Progenitor cell of endocrine pancreas (in vitro differentiated cells): ENCODE results near the gene TAF11L14. TPM values are rescaled to one million over a fixed set of nuclear protein-coding genes. Genes with fewer than 3 reads are reported as not detected.
"Not testable (repeated sequence)": the region's sequence is repeated elsewhere in the genome, so short reads cannot be mapped to it uniquely, and the experiment has no call there.

Experiments
- DNase-seq: peaks from one replicate; pipeline ENCODE4 v3.0.0; 2021; ENCODE audit warnings: low spot score; ENCODE audit not compliant: unreplicated experiment
- H3K27ac Mint-ChIP-seq: 2 replicates; pipeline ENCODE4 v1.8.0; 2021; ENCODE audit warnings: mild to moderate bottlenecking, moderate library complexity, mixed read lengths
- H3K27me3 Mint-ChIP-seq: 2 replicates; pipeline ENCODE4 v1.8.0; 2021; ENCODE audit warnings: mixed read lengths
- H3K36me3 Mint-ChIP-seq: 2 replicates; pipeline ENCODE4 v1.8.0; 2022; ENCODE audit warnings: mixed read lengths; ENCODE audit not compliant: insufficient read depth
- H3K4me1 Mint-ChIP-seq: 2 replicates; pipeline ENCODE4 v1.8.0; 2021; ENCODE audit warnings: low read depth, mixed read lengths
- H3K4me3 Mint-ChIP-seq: 2 replicates; pipeline ENCODE4 v1.8.0; 2021; ENCODE audit warnings: low read depth, mild to moderate bottlenecking, moderate library complexity, mixed read lengths
- H3K9me3 Mint-ChIP-seq: 2 replicates; pipeline ENCODE4 v1.8.0; 2021; ENCODE audit warnings: low read depth, mixed read lengths
- CTCF ChIP-seq: fragments of 200-600 bp; sonication (generic); IDR thresholded peaks from one replicate; pipeline ENCODE4 v1.5.0; 2021; ENCODE audit warnings: antibody characterized with exemption, mild to moderate bottlenecking; ENCODE audit not compliant: unreplicated experiment
- long read RNA-seq: library from polyadenylated mRNA; unstranded; transcript quantifications from one replicate; pipeline ENCODE4 v2.0.0, GENCODE V29; 2020
- total RNA-seq: library from RNA; stranded (reverse); gene quantifications from 2 replicates; pipeline ENCODE4 v1.2.1, GENCODE V29; 2021

TAF11L14 gene
- total RNA-seq, result not detected in 2 replicates
- long read RNA-seq, result 0 reads

DNA sequence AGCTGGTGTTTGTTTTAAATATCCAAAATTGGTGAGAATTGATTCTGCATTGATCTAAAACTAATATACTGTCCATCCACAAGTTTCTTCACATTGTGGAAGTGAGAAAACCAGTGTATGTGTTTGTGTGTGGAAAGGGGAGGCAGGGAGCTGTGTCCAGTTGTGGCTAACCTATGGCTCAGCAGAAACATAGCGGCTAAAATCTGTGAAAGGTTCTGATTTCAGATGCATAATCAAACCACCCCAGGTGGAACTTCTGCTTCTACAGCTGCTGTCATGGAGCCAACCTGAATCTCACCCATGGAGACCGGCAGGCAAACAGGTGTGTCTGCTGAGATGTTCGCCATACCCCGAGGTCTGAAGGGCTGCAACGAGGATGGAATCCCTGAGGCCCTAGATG, at the start of gene TAF11L14:
Gene TAF11L14, plus strand, starts transcription at position 301 of the 400 bp plus-strand sequence.
- H3K4me1 Mint-ChIP-seq, result no peaks in the 10 kb centered on the region

DNA sequence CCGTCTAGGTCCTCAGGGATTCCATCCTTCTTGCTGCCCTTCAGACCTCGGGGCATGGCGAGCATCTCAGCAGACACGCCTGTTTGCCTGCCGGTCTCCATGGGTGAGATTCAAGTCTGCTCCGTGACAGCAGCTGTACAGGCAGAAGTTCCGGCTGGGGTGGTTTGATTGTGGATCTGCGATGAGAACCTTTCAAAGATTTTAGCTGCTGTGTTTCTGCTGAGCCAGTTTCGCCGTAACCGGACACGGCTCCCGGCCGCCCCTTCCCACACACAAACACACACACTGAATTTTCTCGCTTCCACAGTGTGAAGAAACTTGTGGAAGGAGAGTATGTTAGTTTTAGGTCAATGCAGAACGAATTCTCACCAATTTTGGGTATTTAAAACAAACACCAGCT, 48.6 kb upstream of the TAF11L14 start, which contains the start of gene TAF11L7:
Gene TAF11L7, minus strand, starts transcription at position 101 of the 400 bp plus-strand sequence.
- not testable (repeated sequence) for H3K36me3 Mint-ChIP-seq, DNase-seq, H3K9me3 Mint-ChIP-seq, H3K27me3 Mint-ChIP-seq, H3K4me3 Mint-ChIP-seq, H3K4me1 Mint-ChIP-seq, H3K27ac Mint-ChIP-seq

More for the DNA sequence above, at the start of gene TAF11L14:
- H3K36me3 Mint-ChIP-seq, result no peaks in the 10 kb centered on the region
- no peak within 1 kb of the TSS for H3K4me3 Mint-ChIP-seq
- no peak for DNase-seq
- H3K27me3 Mint-ChIP-seq, result no peaks in the 10 kb centered on the region
- no peak within 1 kb of the TSS for H3K27ac Mint-ChIP-seq
- no peak for TF ChIP-seq CTCF
- no peaks in the 10 kb centered on the region for H3K9me3 Mint-ChIP-seq

DNA sequence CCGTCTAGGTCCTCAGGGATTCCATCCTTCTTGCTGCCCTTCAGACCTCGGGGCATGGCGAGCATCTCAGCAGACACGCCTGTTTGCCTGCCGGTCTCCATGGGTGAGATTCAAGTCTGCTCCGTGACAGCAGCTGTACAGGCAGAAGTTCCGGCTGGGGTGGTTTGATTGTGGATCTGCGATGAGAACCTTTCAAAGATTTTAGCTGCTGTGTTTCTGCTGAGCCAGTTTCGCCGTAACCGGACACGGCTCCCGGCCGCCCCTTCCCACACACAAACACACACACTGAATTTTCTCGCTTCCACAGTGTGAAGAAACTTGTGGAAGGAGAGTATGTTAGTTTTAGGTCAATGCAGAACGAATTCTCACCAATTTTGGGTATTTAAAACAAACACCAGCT, 43.4 kb upstream of the TAF11L14 start, which contains the start of gene TAF11L8:
Gene TAF11L8, minus strand, starts transcription at position 101 of the 400 bp plus-strand sequence.
- not testable (repeated sequence) for H3K9me3 Mint-ChIP-seq, H3K27ac Mint-ChIP-seq, H3K4me3 Mint-ChIP-seq, H3K4me1 Mint-ChIP-seq, H3K36me3 Mint-ChIP-seq, DNase-seq, H3K27me3 Mint-ChIP-seq

GRCh38 chr5:17594255-17594654, 40.0 kb upstream of the TAF11L14 start, which contains the start of gene TAF11L9:
TSS of gene TAF11L9 (minus strand) at chr5:17594394.
- H3K27ac Mint-ChIP-seq, H3K36me3 Mint-ChIP-seq, H3K4me3 Mint-ChIP-seq, H3K4me1 Mint-ChIP-seq, H3K9me3 Mint-ChIP-seq, DNase-seq, H3K27me3 Mint-ChIP-seq: not testable (repeated sequence)

DNA sequence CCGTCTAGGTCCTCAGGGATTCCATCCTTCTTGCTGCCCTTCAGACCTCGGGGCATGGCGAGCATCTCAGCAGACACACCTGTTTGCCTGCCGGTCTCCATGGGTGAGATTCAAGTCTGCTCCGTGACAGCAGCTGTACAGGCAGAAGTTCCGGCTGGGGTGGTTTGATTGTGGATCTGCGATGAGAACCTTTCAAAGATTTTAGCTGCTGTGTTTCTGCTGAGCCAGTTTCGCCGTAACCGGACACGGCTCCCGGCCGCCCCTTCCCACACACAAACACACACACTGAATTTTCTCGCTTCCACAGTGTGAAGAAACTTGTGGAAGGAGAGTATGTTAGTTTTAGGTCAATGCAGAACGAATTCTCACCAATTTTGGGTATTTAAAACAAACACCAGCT, 36.5 kb upstream of the TAF11L14 start, which contains the start of gene TAF11L10:
Gene TAF11L10, minus strand, starts transcription at position 101 of the 400 bp plus-strand sequence.
- not testable (repeated sequence) for H3K4me1 Mint-ChIP-seq, DNase-seq, H3K4me3 Mint-ChIP-seq, H3K9me3 Mint-ChIP-seq, H3K27ac Mint-ChIP-seq, H3K27me3 Mint-ChIP-seq, H3K36me3 Mint-ChIP-seq

DNA sequence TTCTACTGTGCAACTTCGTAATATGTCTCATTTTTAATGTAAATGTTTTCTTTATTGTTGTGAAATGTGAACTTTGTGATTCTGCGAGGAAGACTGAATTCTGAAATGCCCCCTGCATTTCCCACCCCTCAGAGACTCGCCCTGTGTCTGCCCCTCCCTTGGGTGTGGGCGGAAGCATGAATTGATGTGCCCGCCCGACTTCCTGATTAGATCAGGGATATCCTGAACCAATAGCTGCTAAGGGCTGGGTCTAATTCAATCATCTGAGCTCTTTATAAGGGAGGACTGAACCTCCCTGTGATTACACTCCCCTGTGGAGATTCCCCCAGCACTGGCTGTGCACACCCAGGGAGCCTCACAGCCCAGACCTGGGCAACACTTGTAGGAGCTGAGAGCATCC, 30.4 kb upstream of the TAF11L14 start, which contains the start of gene TAF11L11:
Gene TAF11L11, plus strand, starts transcription at position 304 of the 400 bp plus-strand sequence.
- H3K4me3 Mint-ChIP-seq, H3K36me3 Mint-ChIP-seq, H3K4me1 Mint-ChIP-seq, H3K27me3 Mint-ChIP-seq, H3K9me3 Mint-ChIP-seq, H3K27ac Mint-ChIP-seq, DNase-seq: not testable (repeated sequence)

DNA sequence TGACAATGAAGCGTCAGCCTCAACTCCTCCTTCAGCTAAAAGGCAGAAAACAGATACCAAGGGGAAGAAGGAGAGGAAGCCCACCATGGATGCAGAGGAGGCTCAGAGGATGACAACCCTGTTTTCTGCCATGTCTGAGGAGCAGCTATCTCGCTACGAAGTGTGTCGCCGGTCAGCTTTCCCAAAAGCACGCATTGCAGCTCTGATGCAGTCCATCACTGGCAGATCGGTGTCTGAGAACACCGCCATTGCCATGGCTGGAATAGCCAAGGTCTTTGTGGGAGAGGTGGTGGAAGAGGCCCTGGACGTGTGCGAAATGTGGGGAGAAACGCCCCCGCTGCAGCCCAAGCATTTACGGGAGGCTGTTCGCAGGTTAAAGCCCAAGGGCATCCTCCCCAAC, 29.3 kb upstream of the TAF11L14 start:
- Mint-ChIP-seq H3K27me3 (no peaks in the 10 kb centered on the region), H3K36me3 (no peaks in the 10 kb centered on the region), H3K27ac (no peak overlapping the region), H3K4me1 (no peaks in the 10 kb centered on the region), H3K4me3 (no peak overlapping the region), H3K9me3 (no peaks in the 10 kb centered on the region)
- TF ChIP-seq CTCF, result no peak
- DNase-seq, result no peak

DNA sequence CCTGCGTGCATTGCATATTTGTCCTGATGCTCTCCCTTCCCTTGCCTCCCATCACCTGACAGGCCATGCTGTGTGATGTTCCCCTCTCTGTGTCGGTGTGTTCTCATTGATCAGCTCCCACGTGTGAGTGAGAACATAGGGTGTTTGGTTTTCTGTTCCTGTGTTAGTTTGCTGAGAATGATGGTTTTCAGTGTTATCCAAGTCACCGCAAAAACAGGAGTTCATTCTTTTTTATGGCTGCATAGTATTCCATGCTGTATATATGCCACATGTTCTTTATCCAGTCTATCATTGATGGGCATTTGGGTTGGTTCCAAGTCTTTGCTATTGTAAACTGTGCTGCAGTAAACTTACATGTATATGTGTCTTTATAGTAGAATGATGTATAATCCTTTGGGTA, 26.8 kb upstream of the TAF11L14 start:
- not testable (repeated sequence) for H3K4me1 Mint-ChIP-seq, H3K27ac Mint-ChIP-seq, DNase-seq, H3K27me3 Mint-ChIP-seq, H3K36me3 Mint-ChIP-seq, H3K9me3 Mint-ChIP-seq, H3K4me3 Mint-ChIP-seq

GRCh38 chr5:17610092-17610491, 24.2 kb upstream of the TAF11L14 start, which contains the start of gene TAF11L12:
TSS of gene TAF11L12 (plus strand) at chr5:17610392.
- not testable (repeated sequence) for DNase-seq, H3K36me3 Mint-ChIP-seq, H3K4me1 Mint-ChIP-seq, H3K4me3 Mint-ChIP-seq, H3K27me3 Mint-ChIP-seq, H3K27ac Mint-ChIP-seq, H3K9me3 Mint-ChIP-seq
